A549 (cell line): ENCODE data around the gene PFDN2. TPM values are rescaled to one million over a fixed set of nuclear protein-coding genes. Genes with fewer than 3 reads are reported as not detected.
"Not testable (repeated sequence)": the region's sequence is repeated elsewhere in the genome, so short reads cannot be mapped to it uniquely, and the experiment has no call there.

Experiments
- ATAC-seq, 2 experiments: fragments of 200-7000 bp in 1 of 2; fragments of >200 bp in 1 of 2; cut with Nextera tagmentation in 1 of 2; cut with Tn5 transposase in 1 of 2; 3 replicates each; pipeline versions ENCODE4 v1.8.0 to v1.9.1; 2018 to 2020; ENCODE audit warnings: mild to moderate bottlenecking in 1 of 2, moderate library complexity in 1 of 2
- CTCF ChIA-PET: fragments of 300-600 bp; sonication (Branson Sonifier 250); formaldehyde crosslinking; extraction: SDS; loops from one replicate; lab custom pipeline; 2021; ENCODE audit warnings: antibody characterized with exemption, inconsistent platforms; lab: Yijun Ruan, JAX
- POLR2A ChIA-PET: fragments of 350-600 bp; formaldehyde crosslinking; extraction: SDS; loops from one replicate; lab custom pipeline; 2021; ENCODE audit warnings: antibody characterized with exemption, inconsistent platforms; lab: Yijun Ruan, JAX
- DNase-seq, 2 experiments: peaks; one replicate each; pipeline versions ENCODE4 v3.0.0 to v3.0.0-alpha.2; 2011 to 2016; ENCODE audit warnings: low read depth in 1 of 2, low spot score in 1 of 2
- FAIRE-seq: peaks from 2 replicates; lab custom pipeline; 2011; peaks lifted over from hg19 to GRCh38; lab: Jason Lieb, UNC
- H3K27ac ChIP-seq, 2 experiments: fragments of >200 bp; sonication (Bioruptor Twin); formaldehyde crosslinking; 3 replicates each; pipeline ENCODE4 v1.5.1; 2016 to 2017
- H3K4me1 ChIP-seq: fragments of >200 bp; sonication (Bioruptor Twin); formaldehyde crosslinking; 3 replicates; pipeline ENCODE4 v1.6.1; 2016
- H3K4me2 ChIP-seq: fragments of >200 bp; sonication (Bioruptor Twin); formaldehyde crosslinking; 3 replicates; pipeline ENCODE4 v1.6.1; 2016
- H3K4me3 ChIP-seq: fragments of >200 bp; sonication (Bioruptor Twin); formaldehyde crosslinking; 3 replicates; pipeline ENCODE4 v1.5.1; 2016
- H3K9me3 ChIP-seq: fragments of >200 bp; sonication (Bioruptor Twin); formaldehyde crosslinking; 3 replicates; pipeline ENCODE4 v1.6.1; 2016
- CHD2 ChIP-seq: fragments of 150-350 bp; IDR thresholded peaks from 2 replicates; pipeline ENCODE4 v1.6.1; 2014; ENCODE audit warnings: low read length; ENCODE audit not compliant: partially characterized antibody
- EHMT2 ChIP-seq: fragments of 200-600 bp; sonication (generic); IDR thresholded peaks from 2 replicates; pipeline ENCODE4 v1.6.1; 2016; ENCODE audit warnings: antibody characterized with exemption, low read depth, mild to moderate bottlenecking, moderate library complexity
- FOSB ChIP-seq: fragments of 250-450 bp; sonication (Bioruptor Pico); IDR thresholded peaks from 2 replicates; pipeline ENCODE4 v1.5.0; 2020; ENCODE audit warnings: mild to moderate bottlenecking, moderate library complexity
- FOXS1 ChIP-seq: fragments of 250-450 bp; sonication (Bioruptor Pico); IDR thresholded peaks from 2 replicates; pipeline ENCODE4 v1.5.0; 2020; ENCODE audit warnings: mild to moderate bottlenecking, moderate library complexity
- GATA3 ChIP-seq: IDR thresholded peaks from 2 replicates; pipeline ENCODE4 v1.6.1; 2012; ENCODE audit warnings: borderline replicate concordance
- HDAC2 ChIP-seq: fragments of 200-600 bp; sonication (generic); IDR thresholded peaks from 2 replicates; pipeline ENCODE4 v1.6.1; 2016
- HOXA7 ChIP-seq: fragments of 250-450 bp; sonication (Bioruptor Pico); IDR thresholded peaks from 2 replicates; pipeline ENCODE4 v1.5.0; 2020; ENCODE audit warnings: mild to moderate bottlenecking, moderate library complexity
- NPAS2 ChIP-seq: fragments of 250-450 bp; sonication (Bioruptor Pico); IDR thresholded peaks from 2 replicates; pipeline ENCODE4 v1.8.0; 2022; ENCODE audit warnings: mild to moderate bottlenecking, moderate library complexity, borderline replicate concordance
- NR3C1 ChIP-seq: fragments of >200 bp; sonication (Bioruptor Twin); formaldehyde crosslinking; IDR thresholded peaks from 3 replicates; pipeline ENCODE4 v1.6.1; 2017
- POLR2AphosphoS2 ChIP-seq: conservative IDR thresholded peaks from 2 replicates; pipeline ENCODE4 v1.6.1; 2012; ENCODE audit warnings: low read length, improper control_type of control experiment, inconsistent platforms
- RFX5 ChIP-seq: fragments of 450-650 bp; IDR thresholded peaks from 2 replicates; pipeline ENCODE4 v1.7.1; 2014; ENCODE audit warnings: antibody characterized with exemption, mild to moderate bottlenecking, moderate library complexity
- SREBF2 ChIP-seq: fragments of 450-650 bp; IDR thresholded peaks from 2 replicates; pipeline ENCODE4 v1.6.1; 2014; ENCODE audit warnings: mild to moderate bottlenecking, moderate library complexity
- TFCP2L1 ChIP-seq: fragments of 250-450 bp; sonication (Bioruptor Pico); IDR thresholded peaks from 2 replicates; pipeline ENCODE4 v1.5.0; 2021; ENCODE audit warnings: mild to moderate bottlenecking
- ZC3H11A ChIP-seq: fragments of 450-650 bp; IDR thresholded peaks from 2 replicates; pipeline ENCODE4 v1.6.1; 2014; ENCODE audit warnings: antibody characterized with exemption, mild to moderate bottlenecking
- ZFP36 ChIP-seq: fragments of 450-650 bp; IDR thresholded peaks from 2 replicates; pipeline ENCODE4 v1.6.1; 2014; ENCODE audit warnings: borderline replicate concordance; ENCODE audit not compliant: partially characterized antibody
- ZNF302 ChIP-seq: fragments of 250-450 bp; sonication (Bioruptor Pico); IDR thresholded peaks from 2 replicates; pipeline ENCODE4 v1.9.0; 2021; ENCODE audit warnings: inconsistent platforms, mild to moderate bottlenecking, moderate library complexity
- WGBS: methylation state at CpG from one replicate; pipeline ENCODE4 v1.1.6; 2017; ENCODE audit errors: missing lambda C conversion rate; 5-methylcytosine and 5-hydroxymethylcytosine counted together
- polyA plus RNA-seq, 4 experiments: library from polyadenylated mRNA; depleted of rRNA in 3 of 4; stranded (reverse); fragments of >200 nt; fragmentation: RNase III in 1 of 4; extraction: RNeasy Plus Mini Kit Qiagen cat#74134 plus additional on column Dnase treatment in 1 of 4; gene quantifications; 2 replicates in 3 of 4; 3 replicates in 1 of 4; pipeline ENCODE4 v1.2.3, GENCODE V29; 2011 to 2017
- TF ChIP-seq, protein P1 (sequence below): IDR thresholded peaks from 2 replicates; pipeline ENCODE4 v1.6.1; 2012
- TF ChIP-seq, protein P2 (sequence below): fragments of 200-600 bp; sonication (generic); IDR thresholded peaks from 2 replicates; pipeline ENCODE4 v1.6.1; 2016; ENCODE audit warnings: antibody characterized with exemption, mild to moderate bottlenecking, moderate library complexity
- TF ChIP-seq, protein P3 (sequence below): fragments of >200 bp; sonication (Bioruptor Twin); formaldehyde crosslinking; IDR thresholded peaks from 2 replicates; pipeline ENCODE4 v1.6.1; 2016
- TF ChIP-seq, protein P4 (sequence below): IDR thresholded peaks from 2 replicates; pipeline ENCODE4 v1.6.1; 2012
- TF ChIP-seq, protein P5 (sequence below): fragments of 450-650 bp; IDR thresholded peaks from 2 replicates; pipeline ENCODE4 v1.6.1; 2014; ENCODE audit warnings: antibody characterized with exemption

Gene PFDN2
- polyA plus RNA-seq, 2 of the 4 experiments (the other 2 are of a cell fraction), result 179 to 187 TPM

DNA sequence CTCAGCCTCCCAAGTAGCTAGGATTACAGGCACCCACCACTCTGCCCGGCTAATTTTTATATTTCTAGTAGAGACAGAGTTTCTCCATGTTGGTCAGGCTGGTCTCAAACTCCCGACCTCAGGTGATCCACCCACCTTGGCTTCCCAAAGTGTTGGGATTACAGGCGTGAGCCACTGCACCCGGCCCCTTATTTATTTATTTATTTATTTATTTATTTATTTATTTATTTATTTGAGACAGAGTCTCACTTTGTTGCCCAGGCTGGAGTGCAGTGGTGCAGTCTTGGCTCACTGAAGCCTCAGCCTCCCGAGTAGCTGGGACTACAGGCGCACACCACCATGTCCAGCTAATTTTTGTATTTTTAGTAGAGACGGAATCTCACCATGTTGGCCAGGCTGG, 52.2 kb downstream of the PFDN2 start:
- peak; percentile 79 for TF ChIP-seq ZC3H11A
- POLR2A ChIA-PET, result not testable (repeated sequence)
- 67% methylated on average over 7 of the region's 7 CpGs for WGBS

DNA sequence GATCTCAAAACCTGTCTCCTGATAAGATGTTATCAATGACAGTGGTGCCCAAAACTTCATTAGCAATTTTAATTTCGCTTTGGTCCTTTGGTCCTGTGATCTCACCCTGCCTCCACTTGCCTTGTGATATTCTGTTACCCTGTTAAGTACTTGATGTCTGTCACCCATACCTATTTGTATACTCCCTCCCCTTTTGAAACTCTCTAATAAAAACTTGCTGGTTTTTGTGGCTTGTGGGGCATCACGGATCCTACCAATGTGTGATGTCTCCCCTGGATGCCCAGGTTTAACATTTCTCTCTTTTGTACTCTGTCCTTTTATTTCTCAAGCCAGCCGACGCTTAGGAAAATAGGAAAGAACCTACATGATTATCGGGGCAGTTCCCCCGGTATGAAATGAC, 53.9 kb downstream of the PFDN2 start:
- H3K27ac ChIP-seq, H3K4me1 ChIP-seq, FAIRE-seq, CTCF ChIA-PET, DNase-seq, H3K9me3 ChIP-seq, POLR2A ChIA-PET, H3K4me2 ChIP-seq, ATAC-seq, H3K4me3 ChIP-seq: not testable (repeated sequence)
- 57% methylated on average over 6 of the region's 6 CpGs for WGBS

More for the DNA sequence above, 52.2 kb downstream of the PFDN2 start:
- H3K4me2 ChIP-seq, DNase-seq, FAIRE-seq, H3K9me3 ChIP-seq, ATAC-seq, H3K4me3 ChIP-seq, H3K4me1 ChIP-seq, H3K27ac ChIP-seq: not testable (repeated sequence)
- CTCF ChIA-PET, result interaction anchor here (1.3 to 13.9 kb wide), 2 partner anchors 10 to 31 kb away, joined by 3 to 319 read pairs; partner anchors contain the start of gene KLHDC9

DNA sequence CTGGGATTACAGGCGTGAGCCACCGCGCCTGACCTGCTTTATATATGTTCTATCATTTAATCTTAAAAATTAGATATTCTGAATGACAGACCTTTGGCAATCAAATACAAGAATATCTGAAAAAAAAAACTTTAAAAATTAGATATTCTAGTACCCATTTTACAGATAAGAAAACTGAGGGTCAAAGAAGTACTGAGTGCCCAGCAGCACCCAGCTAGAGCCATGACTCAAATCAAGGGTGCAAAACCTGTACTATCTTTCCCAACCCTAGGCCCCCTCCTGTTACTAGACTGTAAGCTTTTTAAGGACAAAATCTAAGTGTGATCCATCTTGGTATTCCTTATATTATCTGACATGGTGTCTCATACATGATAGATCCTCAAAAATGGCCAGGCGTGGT, 56.4 kb downstream of the PFDN2 start:
- H3K4me1 ChIP-seq, result no peaks in the 10 kb centered on the region
- no peak for DNase-seq
- H3K27ac ChIP-seq, result no peak overlapping the region
- TF ChIP-seq GATA3 (no peak), ZNF302 (CRISPR knock-in tag) (no peak), TFCP2L1 (CRISPR knock-in tag) (no peak), FOXS1 (no peak), SREBF2 (no peak), NPAS2 (CRISPR knock-in tag) (no peak), ZFP36 (no peak), RFX5 (no peak)
- TF ChIP-seq, protein P1, sequence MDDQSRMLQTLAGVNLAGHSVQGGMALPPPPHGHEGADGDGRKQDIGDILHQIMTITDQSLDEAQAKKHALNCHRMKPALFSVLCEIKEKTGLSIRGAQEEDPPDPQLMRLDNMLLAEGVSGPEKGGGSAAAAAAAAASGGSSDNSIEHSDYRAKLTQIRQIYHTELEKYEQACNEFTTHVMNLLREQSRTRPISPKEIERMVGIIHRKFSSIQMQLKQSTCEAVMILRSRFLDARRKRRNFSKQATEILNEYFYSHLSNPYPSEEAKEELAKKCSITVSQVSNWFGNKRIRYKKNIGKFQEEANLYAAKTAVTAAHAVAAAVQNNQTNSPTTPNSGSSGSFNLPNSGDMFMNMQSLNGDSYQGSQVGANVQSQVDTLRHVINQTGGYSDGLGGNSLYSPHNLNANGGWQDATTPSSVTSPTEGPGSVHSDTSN, result no peak
- TF ChIP-seq, protein P2, sequence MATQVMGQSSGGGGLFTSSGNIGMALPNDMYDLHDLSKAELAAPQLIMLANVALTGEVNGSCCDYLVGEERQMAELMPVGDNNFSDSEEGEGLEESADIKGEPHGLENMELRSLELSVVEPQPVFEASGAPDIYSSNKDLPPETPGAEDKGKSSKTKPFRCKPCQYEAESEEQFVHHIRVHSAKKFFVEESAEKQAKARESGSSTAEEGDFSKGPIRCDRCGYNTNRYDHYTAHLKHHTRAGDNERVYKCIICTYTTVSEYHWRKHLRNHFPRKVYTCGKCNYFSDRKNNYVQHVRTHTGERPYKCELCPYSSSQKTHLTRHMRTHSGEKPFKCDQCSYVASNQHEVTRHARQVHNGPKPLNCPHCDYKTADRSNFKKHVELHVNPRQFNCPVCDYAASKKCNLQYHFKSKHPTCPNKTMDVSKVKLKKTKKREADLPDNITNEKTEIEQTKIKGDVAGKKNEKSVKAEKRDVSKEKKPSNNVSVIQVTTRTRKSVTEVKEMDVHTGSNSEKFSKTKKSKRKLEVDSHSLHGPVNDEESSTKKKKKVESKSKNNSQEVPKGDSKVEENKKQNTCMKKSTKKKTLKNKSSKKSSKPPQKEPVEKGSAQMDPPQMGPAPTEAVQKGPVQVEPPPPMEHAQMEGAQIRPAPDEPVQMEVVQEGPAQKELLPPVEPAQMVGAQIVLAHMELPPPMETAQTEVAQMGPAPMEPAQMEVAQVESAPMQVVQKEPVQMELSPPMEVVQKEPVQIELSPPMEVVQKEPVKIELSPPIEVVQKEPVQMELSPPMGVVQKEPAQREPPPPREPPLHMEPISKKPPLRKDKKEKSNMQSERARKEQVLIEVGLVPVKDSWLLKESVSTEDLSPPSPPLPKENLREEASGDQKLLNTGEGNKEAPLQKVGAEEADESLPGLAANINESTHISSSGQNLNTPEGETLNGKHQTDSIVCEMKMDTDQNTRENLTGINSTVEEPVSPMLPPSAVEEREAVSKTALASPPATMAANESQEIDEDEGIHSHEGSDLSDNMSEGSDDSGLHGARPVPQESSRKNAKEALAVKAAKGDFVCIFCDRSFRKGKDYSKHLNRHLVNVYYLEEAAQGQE, result no peak
- TF ChIP-seq, protein P3, sequence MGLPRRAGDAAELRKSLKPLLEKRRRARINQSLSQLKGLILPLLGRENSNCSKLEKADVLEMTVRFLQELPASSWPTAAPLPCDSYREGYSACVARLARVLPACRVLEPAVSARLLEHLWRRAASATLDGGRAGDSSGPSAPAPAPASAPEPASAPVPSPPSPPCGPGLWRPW, result no peak
- H3K4me2 ChIP-seq, result no peak overlapping the region
- H3K9me3 ChIP-seq, result no peaks in the 10 kb centered on the region
- FAIRE-seq, result no peak
- WGBS, result 87% methylated on average over 4 of the region's 4 CpGs
- no peak for ATAC-seq
- no peak overlapping the region for H3K4me3 ChIP-seq
- ChIA-PET CTCF (interaction anchor here (0.6 to 4.8 kb wide), 7 partner anchors 10 to 125 kb away, joined by 3 to 35 read pairs (median 4); partner anchors contain the start of gene KLHDC9), POLR2A (no interaction called here)

DNA sequence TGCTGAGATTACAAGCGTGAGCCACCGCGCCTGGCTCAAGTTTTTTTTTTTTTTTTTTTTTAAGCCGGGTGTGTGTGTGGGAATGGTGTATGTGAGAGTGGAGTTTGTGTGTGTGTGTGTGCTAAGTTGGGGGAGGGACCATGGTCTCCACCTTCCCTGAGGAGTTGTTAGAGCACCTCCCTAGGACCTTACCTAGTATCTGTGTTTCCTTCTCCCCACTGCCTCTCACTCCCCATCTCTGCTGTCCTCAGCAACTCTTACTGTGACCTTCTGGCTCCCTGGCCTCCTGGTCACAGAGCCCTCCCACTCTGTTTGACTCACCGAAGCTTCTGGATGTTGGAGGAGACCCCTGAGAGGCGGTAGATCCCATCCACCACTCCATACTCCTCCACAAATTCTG, 58.5 kb downstream of the PFDN2 start:
- FAIRE-seq (no peak), DNase-seq (no peak), ATAC-seq (peak in 1 of 2 experiments; percentile 28; a peak in 1 of 6 replicates)
- ChIA-PET CTCF (interaction anchor here (0.6 to 4.8 kb wide), 8 partner anchors 11 to 241 kb away, joined by 3 to 35 read pairs (median 3); partner anchors contain the start of genes KLHDC9 and USF1), POLR2A (interaction anchor here (1.1 kb wide), 1 partner anchor 14 kb away, joined by 5 read pairs; the partner anchor contains the start of gene USF1)
- Histone ChIP-seq H3K27ac (no peak overlapping the region), H3K4me1 (no peaks in the 10 kb centered on the region), H3K4me3 (no peak overlapping the region), H3K9me3 (no peaks in the 10 kb centered on the region), H3K4me2 (no peak overlapping the region)
- 79% methylated on average over 6 of the region's 6 CpGs for WGBS
- no peak for TF ChIP-seq EHMT2
- TF ChIP-seq FOSB (CRISPR knock-in tag), result no peak
- no peak for TF ChIP-seq HDAC2
- TF ChIP-seq NPAS2 (CRISPR knock-in tag), result no peak
- TF ChIP-seq, protein P4, sequence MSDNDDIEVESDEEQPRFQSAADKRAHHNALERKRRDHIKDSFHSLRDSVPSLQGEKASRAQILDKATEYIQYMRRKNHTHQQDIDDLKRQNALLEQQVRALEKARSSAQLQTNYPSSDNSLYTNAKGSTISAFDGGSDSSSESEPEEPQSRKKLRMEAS, result no peak
- TF ChIP-seq, protein P5, sequence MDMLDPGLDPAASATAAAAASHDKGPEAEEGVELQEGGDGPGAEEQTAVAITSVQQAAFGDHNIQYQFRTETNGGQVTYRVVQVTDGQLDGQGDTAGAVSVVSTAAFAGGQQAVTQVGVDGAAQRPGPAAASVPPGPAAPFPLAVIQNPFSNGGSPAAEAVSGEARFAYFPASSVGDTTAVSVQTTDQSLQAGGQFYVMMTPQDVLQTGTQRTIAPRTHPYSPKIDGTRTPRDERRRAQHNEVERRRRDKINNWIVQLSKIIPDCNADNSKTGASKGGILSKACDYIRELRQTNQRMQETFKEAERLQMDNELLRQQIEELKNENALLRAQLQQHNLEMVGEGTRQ, result no peak
- TF ChIP-seq, protein P1, result no peak
- TF ChIP-seq HOXA7 (CRISPR knock-in tag), result no peak
- TF ChIP-seq, protein P3, result no peak
- TF ChIP-seq CHD2, result no peak
- TF ChIP-seq POLR2AphosphoS2, result no peak
- TF ChIP-seq NR3C1, result no peak
